HK-2 (cell line): ENCODE data around the gene PLCG2.
A peak's percentile ranks its signal among the peaks of the same experiment; 100 is the strongest.
"Not testable (repeated sequence)": the region's sequence is repeated elsewhere in the genome, so short reads cannot be mapped to it uniquely, and the experiment has no call there.

Source experiments
- DNase-seq: peaks from one replicate; pipeline ENCODE4 v3.0.0-alpha.2; 2018; ENCODE audit not compliant: unreplicated experiment

Gene PLCG2

DNA sequence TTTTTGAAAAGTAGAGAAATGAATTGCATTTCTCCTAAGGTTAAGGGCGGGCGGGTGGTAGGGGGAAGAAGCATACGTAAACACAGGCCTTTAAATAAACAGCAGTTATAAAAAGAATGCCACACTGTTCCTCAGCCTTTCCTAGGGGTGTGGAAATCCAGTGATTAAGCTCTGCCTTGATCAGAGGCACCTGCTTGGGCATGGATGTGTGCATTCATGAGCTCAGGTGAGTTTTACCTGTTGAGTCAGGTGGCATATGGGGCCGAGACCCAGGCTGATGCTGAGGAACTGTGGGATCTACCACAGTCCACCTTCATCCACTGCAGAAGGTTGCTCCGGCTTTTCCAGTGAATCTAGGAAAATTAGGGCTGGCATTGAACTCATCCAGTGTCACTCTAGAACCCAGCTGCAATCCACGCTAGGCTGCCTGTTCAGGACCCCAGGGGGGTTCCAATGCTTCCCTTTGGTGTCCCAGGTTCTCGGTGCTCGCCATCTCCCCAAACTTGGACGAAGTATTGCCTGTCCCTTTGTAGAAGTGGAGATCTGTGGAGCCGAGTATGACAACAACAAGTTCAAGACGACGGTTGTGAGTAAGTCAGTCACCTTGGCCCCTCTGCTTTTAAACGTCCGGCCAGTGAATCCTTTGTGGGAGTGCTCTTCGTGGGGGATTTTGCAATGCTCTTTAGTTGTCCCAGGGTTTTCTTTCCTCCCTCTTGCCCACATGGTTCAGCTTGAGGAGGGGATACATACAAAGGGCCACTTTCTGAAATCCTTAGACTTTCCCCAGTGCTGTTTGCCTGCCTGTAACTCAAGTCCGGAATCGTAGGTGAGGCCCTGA, 159.5 kb downstream of the PLCG2 start:
- no peak for DNase-seq

DNA sequence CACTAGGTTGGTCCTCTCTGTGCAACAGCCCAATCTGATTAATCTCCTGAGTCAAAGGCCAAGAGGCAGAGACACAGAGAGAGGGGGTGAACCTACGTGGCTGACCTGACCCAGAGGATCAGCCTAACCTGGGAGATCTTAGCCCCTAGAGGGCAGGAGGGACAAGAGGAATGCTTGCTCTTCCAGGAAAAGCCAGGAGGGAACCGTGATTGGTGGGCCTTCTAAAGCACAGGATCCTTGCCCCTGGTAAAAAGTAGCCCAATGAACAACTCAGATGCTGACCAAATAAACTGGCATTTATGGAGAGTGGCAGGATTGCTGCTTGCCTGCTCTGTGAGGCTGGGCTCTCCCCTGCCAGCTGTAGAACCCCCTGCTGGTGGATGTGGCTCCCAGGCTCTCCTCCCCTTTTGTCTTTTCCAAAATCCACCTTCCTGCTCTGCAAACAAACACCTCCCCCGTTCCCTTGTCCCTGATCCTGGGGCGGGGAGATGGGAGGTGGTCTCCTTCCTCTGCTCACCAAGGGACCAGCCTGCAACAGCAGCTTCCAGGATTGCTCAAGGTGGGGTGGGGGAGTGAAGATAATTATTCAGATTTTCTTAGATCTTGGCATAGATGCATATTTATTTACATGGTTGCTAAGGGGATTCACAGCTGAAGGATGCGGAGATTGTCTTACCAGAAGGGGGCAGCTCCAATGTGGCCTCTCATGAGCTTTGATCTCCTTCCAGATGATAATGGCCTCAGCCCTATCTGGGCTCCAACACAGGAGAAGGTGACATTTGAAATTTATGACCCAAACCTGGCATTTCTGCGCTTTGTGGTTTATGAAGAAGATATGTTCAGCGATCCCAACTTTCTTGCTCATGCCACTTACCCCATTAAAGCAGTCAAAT, 160.3 kb downstream of the PLCG2 start:
- no peak for DNase-seq

DNA sequence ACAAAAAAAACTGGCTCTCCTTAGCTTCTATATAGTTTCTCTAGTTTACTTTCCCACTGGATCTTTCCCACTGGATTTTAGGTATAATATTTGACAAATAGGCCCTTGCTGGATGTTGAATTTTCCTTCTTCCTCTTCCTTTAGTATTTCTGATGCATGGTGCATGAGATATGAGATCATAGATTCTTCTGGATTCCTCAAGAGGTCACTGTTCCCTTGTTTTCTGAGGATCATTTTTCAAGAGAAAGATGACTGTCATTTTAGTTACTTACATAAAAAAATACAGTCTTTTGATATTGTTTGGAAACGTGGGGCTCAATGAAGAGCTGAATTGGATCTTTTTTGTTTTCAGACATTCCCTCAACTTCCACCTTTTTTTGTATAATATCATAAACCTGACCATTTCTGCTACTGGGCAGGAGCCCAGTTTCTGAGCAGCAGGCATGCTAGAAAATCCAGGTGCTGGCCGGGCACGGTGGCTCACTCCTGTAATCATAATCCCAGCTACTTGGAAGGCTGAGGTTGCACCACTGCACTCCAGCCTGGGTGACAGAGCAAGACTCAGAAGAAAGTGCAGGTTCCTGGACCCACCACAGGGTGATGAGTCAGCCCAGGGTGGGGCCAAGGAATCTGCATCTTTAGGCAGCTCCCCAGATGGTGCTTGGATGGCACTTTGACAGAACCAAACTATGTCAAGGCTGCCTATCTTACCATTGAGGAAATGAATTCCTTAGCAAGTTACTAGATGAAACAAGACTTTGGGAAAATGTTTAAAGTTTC, 161.9 kb downstream of the PLCG2 start:
- DNase-seq: no peak

DNA sequence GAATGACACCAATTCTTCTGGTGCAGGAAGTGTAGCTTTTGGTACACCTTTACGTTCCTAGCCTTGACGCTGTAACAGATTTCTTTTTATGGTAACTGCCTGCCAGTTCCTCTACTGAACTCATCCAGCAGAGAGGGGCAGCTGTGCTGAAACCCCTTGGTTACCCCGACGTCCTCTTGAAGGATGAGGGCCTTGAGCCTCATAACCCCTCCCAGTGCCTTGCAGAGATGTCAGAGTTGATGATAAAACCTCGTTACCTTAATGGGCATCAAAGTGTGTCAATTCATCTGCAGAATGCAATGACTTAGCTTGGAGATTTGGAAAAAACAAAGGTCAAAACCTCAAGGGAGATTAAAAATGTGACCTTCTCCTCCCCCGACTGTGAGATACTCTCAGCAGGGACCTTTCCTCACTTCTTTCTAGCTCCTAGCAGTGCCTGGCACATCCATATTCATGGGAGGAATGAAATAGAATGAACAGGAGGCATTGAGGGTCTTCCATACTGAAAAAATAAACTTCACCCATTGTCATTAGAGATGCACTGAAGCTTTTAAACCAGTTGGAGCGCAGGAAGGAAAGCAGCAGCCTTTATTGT, 163.0 kb downstream of the PLCG2 start:
- DNase-seq: no peak

DNA sequence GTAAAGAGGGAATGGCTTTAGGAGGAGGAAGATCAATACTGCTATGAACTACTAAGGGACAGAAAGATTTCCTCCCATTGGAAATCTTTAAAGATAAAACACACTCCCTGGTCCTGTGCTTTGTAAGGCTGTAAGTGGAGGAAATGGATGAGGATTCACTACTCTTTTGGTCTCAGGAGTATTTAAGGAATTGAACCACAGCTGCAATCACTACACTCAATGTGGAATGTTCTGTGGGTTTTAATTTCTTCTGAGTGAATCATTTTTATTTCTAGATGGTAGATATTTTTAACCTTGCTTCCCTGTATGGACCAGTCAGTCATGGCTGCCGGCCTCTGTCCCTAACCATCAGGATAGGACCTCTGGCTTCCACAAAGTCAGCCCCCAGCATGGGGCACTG, 166.6 kb downstream of the PLCG2 start:
- no peak for DNase-seq

DNA sequence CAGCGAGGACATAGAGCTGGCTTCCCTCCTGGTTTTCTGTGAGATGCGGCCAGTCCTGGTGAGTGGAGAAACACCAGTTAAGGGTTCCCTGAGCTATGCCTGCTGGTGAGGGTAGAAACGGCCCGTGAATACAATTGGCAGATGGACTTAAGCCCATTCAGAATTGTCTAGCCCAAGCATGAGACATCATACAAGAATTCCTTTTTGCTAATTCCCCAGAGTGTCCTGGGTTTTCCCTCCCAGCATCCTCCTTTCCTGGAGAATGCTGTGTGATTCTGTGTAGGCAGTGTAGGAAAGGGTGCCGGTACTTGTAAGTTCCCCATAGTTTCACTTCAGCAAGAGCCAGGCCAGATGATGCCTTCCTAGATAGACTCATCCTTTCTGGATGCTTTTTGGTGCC, 167.1 kb downstream of the PLCG2 start:
- DNase-seq: no peak

DNA sequence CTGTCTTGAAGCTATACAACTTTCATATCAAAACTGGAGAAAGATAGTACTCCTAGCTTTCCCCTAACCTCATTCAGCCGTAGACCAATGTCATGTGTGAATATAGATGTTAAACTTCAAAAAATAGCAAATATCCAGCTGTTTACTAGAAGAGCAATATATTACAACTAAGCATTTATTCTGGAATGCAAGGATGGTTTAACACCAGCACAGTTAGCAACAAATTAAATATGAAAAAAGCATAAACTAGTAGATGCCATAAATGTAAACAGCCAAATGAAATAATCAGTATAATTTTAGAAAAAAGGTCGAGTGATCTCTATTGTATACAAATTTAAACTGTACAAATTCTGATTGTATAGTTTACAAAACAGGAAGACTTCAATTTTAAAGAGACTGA, 172.5 kb downstream of the PLCG2 start:
- no peak for DNase-seq

DNA sequence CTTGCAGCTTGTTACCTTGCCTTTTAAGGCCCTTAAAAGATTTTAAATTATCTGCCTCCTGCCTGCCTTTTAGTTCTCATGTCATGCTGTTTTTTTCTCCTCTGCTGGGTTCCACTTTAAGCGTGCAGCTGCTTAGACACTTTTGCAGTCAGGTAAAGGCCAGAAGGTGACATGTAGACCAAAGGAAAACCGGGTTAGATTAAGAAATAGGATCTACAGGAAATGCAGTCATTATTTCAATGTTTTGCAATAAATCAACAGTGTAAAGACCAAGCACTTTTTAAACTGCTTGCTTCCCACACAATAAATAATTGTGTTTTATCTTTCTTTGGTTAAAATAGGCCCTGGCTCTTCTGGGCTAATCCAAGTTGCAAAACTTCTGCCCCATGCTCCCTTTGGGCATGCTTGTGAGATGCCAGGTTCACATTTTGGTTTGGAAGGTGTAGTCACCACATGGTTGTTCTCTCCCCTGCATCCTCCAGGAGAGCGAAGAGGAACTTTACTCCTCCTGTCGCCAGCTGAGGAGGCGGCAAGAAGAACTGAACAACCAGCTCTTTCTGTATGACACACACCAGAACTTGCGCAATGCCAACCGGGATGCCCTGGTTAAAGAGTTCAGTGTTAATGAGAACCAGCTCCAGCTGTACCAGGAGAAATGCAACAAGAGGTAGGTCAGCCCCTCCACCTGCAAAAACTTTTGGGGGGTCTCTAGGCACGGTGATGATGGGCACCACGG, 177.3 kb downstream of the PLCG2 start:
- DNase-seq: no peak

DNA sequence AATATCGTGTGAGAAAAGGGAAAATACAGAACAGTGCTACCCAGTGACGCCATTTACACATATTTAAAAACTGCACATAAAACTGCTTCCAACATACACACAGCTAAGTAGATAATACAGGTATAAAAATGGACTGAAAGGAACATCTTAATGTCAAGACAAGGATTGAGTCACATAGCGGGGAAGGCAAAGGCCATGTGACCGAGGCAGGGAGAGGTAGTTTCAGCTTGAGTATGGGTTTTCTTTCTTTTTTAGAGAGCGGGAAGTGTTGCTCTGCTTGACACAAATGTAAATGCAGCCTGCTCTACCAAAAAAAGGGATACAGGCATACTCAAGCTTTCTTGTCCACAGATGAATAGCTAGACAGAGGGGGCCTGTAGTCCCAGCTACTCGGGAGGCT, 185.7 kb downstream of the PLCG2 start:
- DNase-seq: no peak

DNA sequence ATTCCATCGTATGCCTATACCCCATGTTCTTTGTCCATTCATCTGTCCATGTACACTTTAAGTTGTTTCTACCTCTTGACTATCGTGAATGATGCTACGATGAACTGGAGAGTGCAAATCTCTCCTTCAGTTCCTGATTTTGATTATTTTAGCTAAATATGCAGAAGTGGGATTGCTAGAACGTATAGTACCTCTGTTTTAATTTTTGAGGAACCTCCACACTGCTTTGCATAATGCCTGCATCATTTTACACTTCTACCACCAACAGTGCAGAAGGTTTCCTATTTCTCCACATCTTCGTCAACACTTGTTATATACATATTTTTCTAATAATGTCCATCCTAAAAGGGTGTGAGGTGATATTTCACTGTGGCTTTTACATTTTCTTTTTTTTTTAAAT, 188.3 kb downstream of the PLCG2 start:
- no peak for DNase-seq

DNA sequence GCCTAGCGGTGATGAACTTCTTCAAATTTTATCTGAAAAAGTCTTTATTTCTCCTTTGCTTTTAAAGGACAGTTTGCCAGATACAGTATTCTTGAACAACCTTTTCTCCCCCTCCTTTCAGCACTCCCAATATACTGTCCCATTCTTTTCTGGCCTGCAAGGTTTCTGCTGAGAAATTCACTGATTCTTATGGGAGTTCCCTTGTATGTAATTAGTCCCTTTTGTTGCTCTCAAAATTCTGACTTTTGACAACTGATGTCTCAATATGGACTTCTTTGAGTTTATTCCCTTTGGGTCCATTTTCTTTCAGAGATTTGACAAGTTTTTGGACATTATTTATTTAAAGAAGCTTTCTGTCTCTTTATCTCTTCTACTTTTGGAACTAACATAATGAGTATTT, 192.8 kb downstream of the PLCG2 start:
- DNase-seq: no peak

DNA sequence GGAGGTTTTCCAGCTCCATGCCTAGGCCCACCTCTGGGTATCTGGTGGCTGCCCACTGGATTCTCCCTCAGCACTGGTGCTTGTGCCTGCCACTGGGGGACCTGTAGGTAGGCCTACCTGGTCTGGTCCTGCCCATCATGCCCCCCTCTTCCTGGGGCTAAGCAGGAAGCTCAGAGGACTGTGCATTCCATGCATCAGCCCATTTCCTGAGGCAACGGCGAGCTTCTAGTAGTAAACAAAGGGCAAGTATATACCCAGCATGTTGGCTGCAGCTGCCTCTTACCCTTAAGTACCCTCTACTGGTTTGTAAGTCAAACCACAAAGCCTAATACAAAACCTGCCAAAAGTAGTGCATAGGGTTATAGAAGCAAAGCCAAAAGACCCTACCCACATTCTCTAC, 194.6 kb downstream of the PLCG2 start:
- DNase-seq: no peak

DNA sequence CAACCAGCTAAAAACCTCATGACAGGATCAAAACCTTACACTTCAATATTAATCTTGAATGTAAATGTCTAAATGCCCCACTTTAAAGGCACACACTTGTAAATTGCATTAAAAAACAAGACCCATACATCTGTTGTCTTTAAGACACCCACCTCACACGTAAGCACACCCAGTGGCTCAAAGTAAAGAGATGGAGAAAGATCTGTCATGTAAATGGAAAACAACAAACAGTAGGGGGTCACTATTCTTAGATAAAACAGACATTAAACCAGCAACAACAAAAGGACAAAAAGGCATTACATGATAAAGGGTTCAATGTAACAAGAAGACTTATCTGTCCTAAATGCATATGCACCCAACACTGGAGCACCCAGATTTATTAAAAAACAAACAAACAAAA, 196.5 kb downstream of the PLCG2 start:
- no peak for DNase-seq

DNA sequence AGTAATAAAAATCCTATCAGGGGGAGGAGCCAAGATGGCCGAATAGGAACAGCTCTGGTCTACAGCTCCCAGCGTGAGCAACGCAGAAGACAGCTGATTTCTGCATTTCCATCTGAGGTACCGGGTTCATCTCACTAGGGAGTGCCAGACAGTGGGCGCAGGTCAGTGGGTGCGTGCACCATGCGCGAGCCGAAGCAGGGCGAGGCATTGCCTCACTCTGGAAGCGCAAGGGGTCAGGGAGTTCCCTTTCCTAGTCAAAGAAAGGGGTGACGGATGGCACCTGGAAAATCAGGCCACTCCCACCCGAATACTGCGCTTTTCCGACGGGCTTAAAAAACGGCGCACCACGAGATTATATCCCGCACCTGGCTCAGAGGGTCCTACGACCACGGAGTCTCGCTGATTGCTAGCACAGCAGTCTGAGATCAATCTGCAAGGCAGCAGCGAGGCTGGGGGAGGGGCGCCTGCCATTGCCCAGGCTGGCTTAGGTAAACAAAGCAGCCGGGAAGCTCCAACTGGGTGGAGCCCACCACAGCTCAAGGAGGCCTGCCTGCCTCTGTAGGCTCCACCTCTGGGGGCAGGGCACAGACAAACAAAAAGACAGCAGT, 198.3 kb downstream of the PLCG2 start:
- not testable (repeated sequence) for DNase-seq

DNA sequence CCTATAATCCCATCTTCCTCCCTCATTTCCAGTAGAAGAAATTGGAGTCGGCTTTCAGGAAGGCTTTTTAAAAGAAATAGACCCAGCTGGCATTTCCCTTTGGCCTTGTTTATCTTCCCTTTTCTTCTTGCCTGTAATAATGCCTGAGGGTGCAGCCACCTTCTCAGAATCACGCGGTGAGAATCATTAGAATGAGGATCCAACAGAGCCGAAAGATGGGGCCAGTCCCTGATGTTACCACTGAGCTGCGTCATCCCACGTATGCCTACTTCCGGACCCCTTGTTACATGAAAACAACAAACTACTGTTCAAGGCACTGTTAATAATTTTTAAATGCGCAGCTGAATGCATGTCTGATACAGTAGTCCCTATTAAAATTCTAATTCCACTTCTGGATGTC, 208.0 kb downstream of the PLCG2 start:
- DNase-seq: no peak

DNA sequence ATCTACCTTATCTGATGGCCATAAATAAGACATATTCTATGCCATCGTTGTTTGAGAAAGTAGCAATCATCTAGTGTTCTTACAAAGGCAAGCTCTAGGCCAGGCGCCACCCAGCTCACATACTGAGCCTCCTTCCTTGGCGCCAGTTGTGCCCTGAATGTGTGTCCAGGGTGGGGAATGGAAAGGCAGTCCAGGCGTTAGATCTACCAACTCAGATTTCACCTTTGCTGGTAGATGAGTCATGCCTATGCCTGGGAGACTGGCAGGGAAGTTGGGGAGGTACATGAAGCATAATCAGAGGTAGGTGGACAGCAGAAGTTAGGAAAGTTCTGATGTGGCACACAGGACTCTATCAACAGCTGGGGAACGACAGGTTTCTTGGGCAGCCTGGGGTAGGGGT, 208.6 kb downstream of the PLCG2 start:
- DNase-seq: no peak

DNA sequence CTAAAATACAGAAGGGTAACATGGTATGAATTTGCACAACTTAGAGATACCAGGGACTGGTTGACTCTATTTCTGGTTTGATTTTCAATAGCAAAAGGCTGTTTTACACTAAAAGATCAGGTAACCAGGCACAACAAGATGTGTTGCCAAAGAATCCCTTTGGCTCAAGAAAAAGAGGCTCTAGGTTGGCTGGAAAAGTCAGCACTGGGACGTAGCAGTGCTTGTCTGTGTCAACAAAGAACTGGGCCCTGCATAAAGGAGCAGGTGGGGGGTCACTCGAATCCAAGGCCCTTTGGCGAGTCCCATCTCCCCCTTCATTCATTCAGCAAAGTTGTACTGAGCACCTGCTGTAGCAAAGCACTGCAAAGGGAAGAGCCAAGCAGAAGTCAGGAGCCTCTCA, 213.8 kb downstream of the PLCG2 start:
- DNase-seq: no peak

DNA sequence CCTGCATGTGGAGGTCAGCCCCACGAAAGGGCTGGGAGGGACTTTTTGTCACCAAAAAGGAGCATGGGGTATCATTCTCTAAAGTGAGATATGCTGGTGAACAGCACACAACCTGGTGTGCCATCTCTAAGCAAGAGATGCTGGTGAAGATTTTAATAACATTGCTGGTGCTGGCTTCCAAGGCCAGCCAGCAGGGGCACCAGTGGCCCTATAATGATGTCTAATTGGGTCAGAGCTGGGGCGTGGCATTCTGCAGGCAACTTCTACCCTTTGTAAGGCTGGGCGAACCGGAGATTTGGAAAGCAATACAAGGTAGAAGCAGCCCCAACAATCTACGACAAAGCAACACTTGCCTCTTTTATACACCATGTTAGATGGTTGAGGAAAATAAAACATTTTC, 215.4 kb downstream of the PLCG2 start:
- DNase-seq: no peak

DNA sequence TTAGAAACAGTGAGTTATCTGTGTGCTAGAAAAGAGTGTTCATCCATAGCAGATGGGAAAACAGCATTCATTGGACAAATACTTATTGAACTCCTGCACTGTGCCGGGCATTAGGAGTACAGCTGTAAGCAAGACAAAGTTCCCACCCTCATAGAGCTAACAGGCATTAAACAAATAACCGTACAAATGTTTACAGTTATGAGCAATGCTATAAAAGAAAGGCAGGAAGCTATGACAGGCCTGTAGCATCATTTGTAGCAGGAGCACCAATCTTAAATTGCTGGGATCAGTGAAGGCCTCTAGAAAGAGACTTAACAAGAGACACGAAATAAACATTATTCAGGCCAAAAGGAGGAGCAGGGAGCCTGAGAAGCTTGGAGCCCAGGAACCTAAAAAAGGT, 216.6 kb downstream of the PLCG2 start:
- no peak for DNase-seq

DNA sequence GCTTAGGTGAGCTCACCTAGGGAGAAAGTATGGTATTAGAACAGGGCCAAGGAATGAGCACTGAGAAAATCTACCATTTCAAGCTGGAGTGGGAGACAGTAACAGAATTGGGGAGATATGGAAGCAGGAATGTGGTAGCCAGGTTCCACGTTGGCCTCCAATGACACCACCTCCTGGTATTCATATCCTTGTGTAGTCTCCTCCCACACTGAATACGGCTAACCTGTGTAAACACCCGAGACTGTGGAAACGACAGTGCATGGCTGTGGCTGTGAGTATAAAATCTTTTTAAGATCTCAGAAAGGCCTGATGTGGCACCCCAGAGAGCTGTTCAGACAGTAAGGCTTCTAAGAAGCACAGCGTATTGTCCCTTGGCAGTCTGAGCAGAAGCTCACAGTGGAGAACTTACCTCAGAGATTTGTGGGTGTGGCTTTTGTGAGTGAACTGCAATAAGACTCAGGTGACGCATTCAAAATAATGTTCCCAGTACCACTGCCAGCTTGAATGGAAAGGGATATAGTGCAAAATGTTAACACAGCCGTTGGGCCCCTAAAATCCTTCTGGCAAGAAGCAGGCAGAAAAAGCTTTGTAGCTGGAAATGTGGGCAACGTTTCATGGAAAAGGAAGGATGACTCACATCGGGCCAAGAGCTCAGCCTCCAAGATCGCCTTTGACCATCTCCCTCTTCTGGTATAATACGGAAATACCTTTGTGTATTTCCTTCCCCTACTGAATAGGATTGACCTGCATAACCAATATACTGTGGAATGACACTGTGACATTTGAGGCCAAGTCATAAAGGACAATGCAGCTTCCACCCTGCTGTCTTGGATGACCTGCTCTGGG, 217.8 kb downstream of the PLCG2 start:
- DNase-seq: peak; percentile 41
